K562 (cell line): ENCODE measurements around the gene MED16. TPM values are rescaled to one million over a fixed set of nuclear protein-coding genes. Genes with fewer than 3 reads are reported as not detected.

ENCODE experiments used
- BCL6 ChIP-seq: fragments of 250-450 bp; sonication (Bioruptor Pico); IDR thresholded peaks from 2 replicates; pipeline ENCODE4 v1.4.0; 2020
- BHLHE40 ChIP-seq: IDR thresholded peaks from 2 replicates; pipeline ENCODE4 v1.6.1; 2011; ENCODE audit warnings: low read length, improper control_type of control experiment
- C11orf30 ChIP-seq: fragments of 450-650 bp; IDR thresholded peaks from 2 replicates; pipeline ENCODE4 v1.6.1; 2016; ENCODE audit warnings: low read depth, mild to moderate bottlenecking
- CHD1 ChIP-seq: fragments of 200-600 bp; sonication (generic); IDR thresholded peaks from one replicate; pipeline ENCODE4 v1.6.1; 2012; ENCODE audit warnings: mild to moderate bottlenecking, moderate library complexity, low read length, inconsistent platforms
- DNMT1 ChIP-seq: fragments of 450-650 bp; IDR thresholded peaks from 2 replicates; pipeline ENCODE4 v1.6.1; 2016; ENCODE audit warnings: antibody characterized with exemption, mild to moderate bottlenecking
- EGR1 ChIP-seq: fragments of 450-650 bp; conservative IDR thresholded peaks from 2 replicates; pipeline ENCODE4 v1.6.1; 2017; ENCODE audit warnings: mild to moderate bottlenecking
- ETV1 ChIP-seq: fragments of 450-650 bp; conservative IDR thresholded peaks from 2 replicates; pipeline ENCODE4 v1.6.1; 2016; ENCODE audit warnings: missing genetic modification characterization, control low read depth, low read depth, missing compliant biosample characterization
- KDM5B ChIP-seq: fragments of 200-600 bp; sonication (generic); IDR thresholded peaks from 2 replicates; pipeline ENCODE4 v1.6.1; 2012; ENCODE audit warnings: low read depth, mild to moderate bottlenecking, moderate library complexity, low read length, control low read depth, inconsistent platforms; ENCODE audit not compliant: insufficient replicate concordance
- MGA ChIP-seq: fragments of 450-650 bp; IDR thresholded peaks from 2 replicates; pipeline ENCODE4 v1.6.1; 2016; ENCODE audit warnings: mild to moderate bottlenecking, moderate library complexity
- MYC ChIP-seq, 2 experiments: fragments of 250-450 bp in 1 of 2; sonication (Bioruptor Pico) in 1 of 2; IDR thresholded peaks; 2 replicates each; pipeline versions ENCODE4 v1.5.1 to v1.6.1; 2012 to 2021; ENCODE audit warnings: low read depth in 2 of 2, borderline replicate concordance in 1 of 2, improper control_type of control experiment in 1 of 2, low read length in 1 of 2, mild to moderate bottlenecking in 1 of 2, moderate library complexity in 1 of 2
- NR1H2 ChIP-seq: sonication (generic); formaldehyde crosslinking; IDR thresholded peaks from 2 replicates; pipeline ENCODE4 v1.4.0; 2020; ENCODE audit warnings: mild to moderate bottlenecking, missing genetic modification reagents
- PYGO2 ChIP-seq: fragments of 450-650 bp; IDR thresholded peaks from 2 replicates; pipeline ENCODE4 v1.6.1; 2016; ENCODE audit warnings: mild to moderate bottlenecking, missing genetic modification characterization, moderate library complexity, missing compliant biosample characterization
- SETDB1 ChIP-seq: IDR thresholded peaks from one replicate; pipeline ENCODE4 v1.6.1; 2012; ENCODE audit warnings: low read length, control low read depth, inconsistent platforms
- SRF ChIP-seq, 2 experiments: fragments of 250-450, 450-650 bp in 1 of 2; sonication (Bioruptor Pico) in 1 of 2; sonication (generic) in 1 of 2; formaldehyde crosslinking; IDR thresholded peaks; 2 replicates each; pipeline versions ENCODE4 v1.5.0 to v1.5.1; 2020 to 2022; ENCODE audit warnings: mild to moderate bottlenecking in 1 of 2, missing genetic modification reagents in 1 of 2
- ZEB2 ChIP-seq: fragments of 450-650 bp; IDR thresholded peaks from 2 replicates; pipeline ENCODE4 v1.6.1; 2016
- ZFX ChIP-seq: sonication (generic); formaldehyde crosslinking; IDR thresholded peaks from 2 replicates; pipeline ENCODE4 v1.8.0; 2022; ENCODE audit warnings: mild to moderate bottlenecking, missing genetic modification reagents, moderate library complexity
- ZNF263 ChIP-seq: sonication (generic); formaldehyde crosslinking; IDR thresholded peaks from 2 replicates; pipeline ENCODE4 v1.8.0; 2022; ENCODE audit warnings: mild to moderate bottlenecking, missing genetic modification reagents, borderline replicate concordance
- ZNF431 ChIP-seq: sonication (generic); formaldehyde crosslinking; IDR thresholded peaks from 2 replicates; pipeline ENCODE4 v1.8.0; 2022; ENCODE audit warnings: mild to moderate bottlenecking, missing genetic modification reagents
- polyA plus RNA-seq, 8 experiments: library from polyadenylated mRNA; depleted of rRNA in 4 of 8; stranded (reverse) in 5 of 8; unstranded in 3 of 8; fragments of >200 nt; fragmentation: Nextera tagmentation in 2 of 8; fragmentation: Illumina TruSeq in 1 of 8; extraction: Ambion mirVana in 2 of 8; extraction: Trizol in 1 of 8; gene quantifications; 2 replicates each; pipeline versions ENCODE4 v1.2.1 to v1.2.3, GENCODE V29; 2011 to 2014; ENCODE audit warnings: inconsistent platforms in 1 of 8, missing spikeins in 1 of 8
- total RNA-seq, 7 experiments: library from RNA; depleted of rRNA in 6 of 7; stranded (reverse); fragments of >200 nt in 6 of 7; fragmentation: Illumina TruSeq in 2 of 7; extraction: Trizol in 2 of 7; gene quantifications; 2 replicates each; pipeline versions ENCODE4 v1.2.1 to v1.2.3, GENCODE V29; 2011 to 2021; ENCODE audit warnings: low replicate concordance in 1 of 7

Gene MED16
- total and polyA plus RNA-seq, 9 of the 15 experiments (the other 6 are each of a cell fraction or from before 2014, with no cell fraction given) = 0.89 to 59.9 (median 8.6) TPM

DNA sequence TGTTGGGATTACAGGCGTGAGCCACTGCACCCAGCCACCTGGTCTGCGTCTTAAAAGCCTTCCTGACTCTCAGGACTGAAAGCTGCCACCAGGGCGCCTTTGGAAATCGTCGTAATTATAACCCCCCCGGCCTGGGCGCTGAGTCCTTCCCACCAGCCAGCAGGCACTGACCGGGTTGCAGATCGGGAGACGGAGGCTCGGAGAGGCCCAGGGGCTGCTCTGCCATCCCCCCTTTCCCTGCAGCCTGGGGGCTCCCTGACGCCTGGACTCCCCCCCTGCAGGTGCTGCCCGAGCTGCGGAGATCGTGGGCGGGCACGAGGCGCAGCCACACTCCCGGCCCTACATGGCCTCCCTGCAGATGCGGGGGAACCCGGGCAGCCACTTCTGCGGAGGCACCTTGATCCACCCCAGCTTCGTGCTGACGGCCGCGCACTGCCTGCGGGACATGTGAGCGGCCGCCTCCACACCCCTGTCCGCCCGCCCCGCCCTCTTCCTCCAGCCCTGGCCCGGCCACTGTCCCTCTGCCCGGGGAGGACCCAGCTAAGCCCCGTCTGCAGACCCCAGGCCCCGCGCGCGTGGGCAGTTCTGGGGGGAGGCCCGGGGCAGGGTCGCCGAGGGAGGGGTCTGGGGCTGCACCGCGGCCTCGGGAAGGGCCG lies 49.7 kb downstream of the MED16 start (continued):
- TF ChIP-seq MGA (peak; percentile 98), CHD1 (no peak), ZFX (CRISPR knock-in tag) (no peak), PYGO2 (tag) (no peak), MYC (IDR thresholded peaks at IDR 0.05; ENCODE audit: low read depth, low read length) (no peak), MYC (CRISPR knock-in tag; IDR thresholded peaks at IDR 0.05; ENCODE audit: borderline replicate concordance, low read depth) (no peak), SRF (CRISPR knock-in tag; IDR thresholded peaks at IDR 0.05) (0 out of 4 replicates have a peak, but pooled peaks of 1 of the 2 experiments have one; percentile 16), NR1H2 (CRISPR knock-in tag) (no peak), SETDB1 (no peak), C11orf30 (no peak), ZEB2 (no peak), KDM5B (peak; percentile 30), ETV1 (no peak), ZNF431 (peak; percentile 62), BCL6 (CRISPR knock-in tag) (no peak), DNMT1 (no peak), EGR1 (peak; percentile 56; the same call in 1 of the 2 replicates), ZNF263 (peak; percentile 49; the same call in 1 of the 2 replicates), BHLHE40 (0 out of 2 replicates have a peak, but pooled peaks have one; percentile 16)
